A549 (cell line): ENCODE results near the gene PRKN. TPM values are rescaled to one million over a fixed set of nuclear protein-coding genes. Genes with fewer than 3 reads are reported as not detected.

ENCODE experiments used
- ATAC-seq, 2 experiments: fragments of 200-7000 bp in 1 of 2; fragments of >200 bp in 1 of 2; cut with Nextera tagmentation in 1 of 2; cut with Tn5 transposase in 1 of 2; 3 replicates each; pipeline versions ENCODE4 v1.8.0 to v1.9.1; 2018 to 2020; ENCODE audit warnings: mild to moderate bottlenecking in 1 of 2, moderate library complexity in 1 of 2
- CTCF ChIA-PET: fragments of 300-600 bp; sonication (Branson Sonifier 250); formaldehyde crosslinking; extraction: SDS; loops from one replicate; lab custom pipeline; 2021; ENCODE audit warnings: antibody characterized with exemption, inconsistent platforms; lab: Yijun Ruan, JAX
- POLR2A ChIA-PET: fragments of 350-600 bp; formaldehyde crosslinking; extraction: SDS; loops from one replicate; lab custom pipeline; 2021; ENCODE audit warnings: antibody characterized with exemption, inconsistent platforms; lab: Yijun Ruan, JAX
- DNase-seq, 2 experiments: peaks; one replicate each; pipeline versions ENCODE4 v3.0.0 to v3.0.0-alpha.2; 2011 to 2016; ENCODE audit warnings: low read depth in 1 of 2, low spot score in 1 of 2
- FAIRE-seq: peaks from 2 replicates; lab custom pipeline; 2011; peaks lifted over from hg19 to GRCh38; lab: Jason Lieb, UNC
- H3K27ac ChIP-seq, 2 experiments: fragments of >200 bp; sonication (Bioruptor Twin); formaldehyde crosslinking; 3 replicates each; pipeline ENCODE4 v1.5.1; 2016 to 2017
- H3K4me1 ChIP-seq: fragments of >200 bp; sonication (Bioruptor Twin); formaldehyde crosslinking; 3 replicates; pipeline ENCODE4 v1.6.1; 2016
- H3K4me2 ChIP-seq: fragments of >200 bp; sonication (Bioruptor Twin); formaldehyde crosslinking; 3 replicates; pipeline ENCODE4 v1.6.1; 2016
- H3K4me3 ChIP-seq: fragments of >200 bp; sonication (Bioruptor Twin); formaldehyde crosslinking; 3 replicates; pipeline ENCODE4 v1.5.1; 2016
- H3K9me3 ChIP-seq: fragments of >200 bp; sonication (Bioruptor Twin); formaldehyde crosslinking; 3 replicates; pipeline ENCODE4 v1.6.1; 2016
- ATOH8 ChIP-seq: fragments of 250-450 bp; sonication (Bioruptor Pico); IDR thresholded peaks from 2 replicates; pipeline ENCODE4 v1.5.0; 2020; ENCODE audit warnings: low read depth, mild to moderate bottlenecking, moderate library complexity
- BCL3 ChIP-seq: fragments of >200 bp; sonication (Bioruptor Twin); formaldehyde crosslinking; IDR thresholded peaks from 3 replicates; pipeline ENCODE4 v1.6.1; 2016
- CBX2 ChIP-seq: fragments of 200-600 bp; sonication (generic); IDR thresholded peaks from 2 replicates; pipeline ENCODE4 v1.6.1; 2016; ENCODE audit warnings: low read depth, mild to moderate bottlenecking, borderline replicate concordance
- CBX8 ChIP-seq: fragments of 200-600 bp; sonication (generic); IDR thresholded peaks from 2 replicates; pipeline ENCODE4 v1.6.1; 2016
- CEBPB ChIP-seq, 2 experiments: fragments of >200 bp in 1 of 2; sonication (Bioruptor Twin) in 1 of 2; formaldehyde crosslinking in 1 of 2; IDR thresholded peaks; 2 replicates each; pipeline ENCODE4 v1.6.1; 2012 to 2016
- E2F6 ChIP-seq: IDR thresholded peaks from 2 replicates; pipeline ENCODE4 v1.6.1; 2012; ENCODE audit warnings: low read depth, borderline replicate concordance
- FOSB ChIP-seq: fragments of 250-450 bp; sonication (Bioruptor Pico); IDR thresholded peaks from 2 replicates; pipeline ENCODE4 v1.5.0; 2020; ENCODE audit warnings: mild to moderate bottlenecking, moderate library complexity
- FOSL2 ChIP-seq, 2 experiments: fragments of 450-650 bp in 1 of 2; fragments of >200 bp in 1 of 2; sonication (Bioruptor Twin) in 1 of 2; formaldehyde crosslinking; IDR thresholded peaks; 2 replicates each; pipeline versions ENCODE4 v1.5.0 to v1.6.1; 2016 to 2020; ENCODE audit warnings: mild to moderate bottlenecking in 1 of 2, moderate library complexity in 1 of 2
- HEYL ChIP-seq: fragments of 250-450 bp; sonication (Bioruptor Pico); IDR thresholded peaks from 2 replicates; pipeline ENCODE4 v1.8.0; 2021; ENCODE audit warnings: mild to moderate bottlenecking, moderate library complexity
- HMGXB4 ChIP-seq: fragments of 250-450 bp; sonication (Bioruptor Pico); IDR thresholded peaks from 2 replicates; pipeline ENCODE4 v1.5.0; 2021; ENCODE audit warnings: mild to moderate bottlenecking, moderate library complexity, borderline replicate concordance
- HOXB5 ChIP-seq: fragments of 250-450 bp; sonication (Bioruptor Pico); IDR thresholded peaks from 2 replicates; pipeline ENCODE4 v1.5.0; 2020; ENCODE audit warnings: mild to moderate bottlenecking, moderate library complexity
- JUNB ChIP-seq: fragments of >200 bp; sonication (Bioruptor Twin); formaldehyde crosslinking; IDR thresholded peaks from 2 replicates; pipeline ENCODE4 v1.6.1; 2016
- NPAS2 ChIP-seq: fragments of 250-450 bp; sonication (Bioruptor Pico); IDR thresholded peaks from 2 replicates; pipeline ENCODE4 v1.8.0; 2022; ENCODE audit warnings: mild to moderate bottlenecking, moderate library complexity, borderline replicate concordance
- PBX3 ChIP-seq: IDR thresholded peaks from 2 replicates; pipeline ENCODE4 v1.6.1; 2012
- PHF8 ChIP-seq: fragments of 200-600 bp; sonication (generic); IDR thresholded peaks from 2 replicates; pipeline ENCODE4 v1.6.1; 2016; ENCODE audit warnings: low read depth, mild to moderate bottlenecking, antibody characterized with exemption, moderate library complexity, borderline replicate concordance
- REST ChIP-seq: fragments of 200-600 bp; sonication (generic); IDR thresholded peaks from 2 replicates; pipeline ENCODE4 v1.6.1; 2016; ENCODE audit warnings: antibody characterized with exemption, mild to moderate bottlenecking, moderate library complexity
- SMC3 ChIP-seq: fragments of >200 bp; sonication (Bioruptor Twin); formaldehyde crosslinking; IDR thresholded peaks from 3 replicates; pipeline ENCODE4 v1.6.1; 2018; ENCODE audit warnings: inconsistent platforms
- TP53 ChIP-seq: fragments of 250-450 bp; sonication (Bioruptor Pico); IDR thresholded peaks from 2 replicates; pipeline ENCODE4 v1.5.0; 2021; ENCODE audit warnings: mild to moderate bottlenecking, moderate library complexity
- ZFP36 ChIP-seq: fragments of 450-650 bp; IDR thresholded peaks from 2 replicates; pipeline ENCODE4 v1.6.1; 2014; ENCODE audit warnings: borderline replicate concordance; ENCODE audit not compliant: partially characterized antibody
- WGBS: methylation state at CpG from one replicate; pipeline ENCODE4 v1.1.6; 2017; ENCODE audit errors: missing lambda C conversion rate; 5-methylcytosine and 5-hydroxymethylcytosine counted together
- polyA plus RNA-seq, 4 experiments: library from polyadenylated mRNA; depleted of rRNA in 3 of 4; stranded (reverse); fragments of >200 nt; fragmentation: RNase III in 1 of 4; extraction: RNeasy Plus Mini Kit Qiagen cat#74134 plus additional on column Dnase treatment in 1 of 4; gene quantifications; 2 replicates in 3 of 4; 3 replicates in 1 of 4; pipeline ENCODE4 v1.2.3, GENCODE V29; 2011 to 2017

PRKN gene
- polyA plus RNA-seq, 2 of the 4 experiments (the other 2 are of a cell fraction): 0.36 to 0.39 TPM

- WGBS: 79% methylated on average over 3 of the region's 3 CpGs
Observed at GRCh38 chr6:161985876-161986423, 741.6 kb downstream of the PRKN start.

More at GRCh38 chr6:161985876-161986423, 741.6 kb downstream of the PRKN start:
- TF ChIP-seq REST (no peak), ZFP36 (no peak), TP53 (CRISPR knock-in tag) (no peak), PBX3 (no peak), FOSB (CRISPR knock-in tag) (no peak), HOXB5 (CRISPR knock-in tag) (no peak), CBX2 (no peak), ATOH8 (CRISPR knock-in tag) (no peak), CBX8 (no peak), BCL3 (no peak), CEBPB (IDR thresholded peaks at IDR 0.05) (no peak), NPAS2 (no peak), E2F6 (no peak), PHF8 (no peak), HMGXB4 (no peak), HEYL (no peak), FOSL2 (IDR thresholded peaks at IDR 0.05) (no peak), FOSL2 (CRISPR knock-in tag; IDR thresholded peaks at IDR 0.05) (no peak), SMC3 (no peak), JUNB (no peak)
- H3K4me3 ChIP-seq: no peak overlapping the region
- ChIA-PET POLR2A (no interaction called here), CTCF (interaction anchor here (1.2 kb wide), 1 partner anchor 10 kb away, joined by 3 read pairs; no protein-coding TSS in a partner anchor)
- H3K9me3 ChIP-seq: no peaks in the 10 kb centered on the region
- DNase-seq (no peak), FAIRE-seq (no peak), ATAC-seq (no peak)
- no peak overlapping the region for H3K27ac ChIP-seq
- H3K4me1 ChIP-seq: no peaks in the 10 kb centered on the region
- H3K4me2 ChIP-seq: no peak overlapping the region
